ENCODE measurements around the gene KLRK1.
"Not testable (repeated sequence)": the region's sequence is repeated elsewhere in the genome, so short reads cannot be mapped to it uniquely, and the experiment has no call there.

KLRK1 gene

GRCh38 chr12:10361622-10362021, 28.2 kb downstream of the KLRK1 start:
- DNase-seq = no peak

DNA sequence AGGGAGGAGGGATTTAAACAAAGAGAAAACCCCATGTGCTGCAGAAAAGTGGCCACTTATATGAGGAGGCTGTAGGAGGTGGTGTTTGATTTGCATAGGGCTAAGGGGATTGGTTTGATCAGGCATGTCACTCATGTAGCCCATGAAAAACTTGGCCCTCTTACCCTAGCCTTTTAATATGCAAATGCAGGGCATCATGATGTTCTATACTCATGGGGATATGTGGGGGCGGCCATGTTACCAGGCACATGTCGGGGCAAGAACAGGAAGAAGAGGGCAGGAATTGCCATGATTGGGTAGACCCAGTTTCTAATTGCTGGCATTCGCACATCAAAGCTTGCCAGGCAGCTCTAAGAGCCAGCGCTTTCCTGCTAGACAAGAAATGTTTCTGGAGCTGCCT, 28.8 kb downstream of the KLRK1 start:
- DNase-seq = no peak

DNA sequence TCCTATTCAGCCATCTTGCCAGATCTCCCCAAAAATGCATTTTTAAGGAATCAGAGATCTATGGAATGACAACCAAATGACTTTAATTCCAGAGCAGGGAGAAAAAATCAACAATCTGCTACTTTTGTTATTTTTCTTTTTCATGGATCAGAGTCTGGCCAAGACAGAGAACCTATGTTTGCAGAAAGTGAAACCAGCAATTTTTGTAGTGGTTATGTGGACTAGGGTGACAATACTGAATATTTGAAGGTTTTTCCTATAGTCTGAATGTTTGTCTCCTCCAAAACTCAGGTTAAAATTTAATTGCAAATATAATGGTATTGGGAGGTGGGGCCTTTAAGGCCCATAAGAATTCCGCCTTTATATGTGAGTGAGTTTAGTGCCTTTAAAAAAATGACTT, 30.9 kb downstream of the KLRK1 start:
- DNase-seq = no peak

DNA sequence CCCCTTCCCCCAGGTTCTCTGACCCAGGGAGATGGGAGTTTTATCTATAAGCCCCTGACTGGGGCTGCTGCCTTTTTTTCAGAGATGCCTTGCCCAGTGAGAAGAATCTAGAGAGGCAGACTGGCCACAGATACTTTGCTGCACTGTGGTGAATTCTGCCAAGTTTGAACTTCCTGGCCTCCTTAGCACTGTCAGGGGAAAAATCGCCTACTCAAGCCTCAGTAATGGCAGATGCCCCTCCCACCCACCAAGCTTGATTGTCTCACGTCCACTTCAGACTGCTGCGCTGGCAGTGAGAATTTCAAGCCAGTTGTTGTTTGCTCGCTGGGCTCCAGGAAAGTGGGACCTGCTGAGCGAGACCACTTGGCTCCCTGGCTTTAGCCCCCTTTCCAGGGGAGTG, 31.7 kb downstream of the KLRK1 start:
- no peak for DNase-seq

- DNase-seq = no peak
These were observed 35.3 kb downstream of the KLRK1 start for GRCh38 chr12:10354502-10354901.

GRCh38 chr12:10354071-10354470, 35.8 kb downstream of the KLRK1 start:
- no peak for DNase-seq

- DNase-seq = not testable (repeated sequence)
These were observed 38.4 kb downstream of the KLRK1 start for GRCh38 chr12:10351457-10351856.

DNA sequence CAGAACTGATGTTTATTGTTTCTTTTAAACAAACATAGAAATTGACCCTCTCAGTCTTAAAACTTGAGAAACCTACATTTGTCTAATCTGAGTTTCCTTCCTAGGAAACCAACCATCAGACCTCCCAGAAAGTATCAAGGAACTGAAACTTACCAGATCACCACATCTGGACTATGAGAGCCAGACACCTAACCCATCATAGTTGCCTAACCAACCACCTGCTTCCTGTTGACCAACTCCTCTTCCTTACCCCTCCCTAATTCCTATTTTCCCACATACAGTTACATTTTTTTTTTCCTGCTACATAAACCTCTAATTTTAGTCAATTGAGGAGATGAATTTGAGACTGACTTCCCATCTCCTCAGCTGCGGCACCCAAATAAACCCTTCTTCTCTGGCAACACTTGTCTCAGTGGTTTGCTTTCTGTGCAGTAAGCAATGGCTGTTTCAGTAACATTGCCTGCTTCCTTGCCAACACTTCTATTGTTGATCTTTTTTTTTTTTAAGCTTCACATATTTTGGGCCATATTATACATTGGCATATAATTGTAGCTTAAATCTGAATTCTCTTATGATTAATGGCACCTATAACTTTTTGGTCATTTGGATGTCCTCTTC, 47.8 kb downstream of the KLRK1 start:
- DNase-seq = peak; percentile 99

DNA sequence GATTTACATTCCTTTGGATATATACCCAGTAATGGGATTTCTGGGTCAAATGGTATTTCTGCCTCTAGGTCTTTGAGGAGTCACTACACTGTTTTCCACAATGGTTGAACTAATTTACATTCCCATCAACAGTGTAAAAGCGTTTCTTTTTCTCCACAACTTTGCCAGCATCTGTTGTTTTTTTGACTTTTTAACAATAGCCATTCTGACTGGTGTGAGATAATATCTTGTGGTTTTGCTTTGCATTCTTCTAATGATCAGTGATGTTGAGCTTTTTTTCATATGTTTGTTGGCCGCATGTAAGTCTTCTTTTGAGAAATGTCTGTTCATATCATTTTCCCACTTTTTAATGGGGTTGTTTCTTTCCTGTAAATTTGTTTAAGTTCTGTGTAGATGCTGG, 48.9 kb downstream of the KLRK1 start:
- DNase-seq = not testable (repeated sequence)

DNA sequence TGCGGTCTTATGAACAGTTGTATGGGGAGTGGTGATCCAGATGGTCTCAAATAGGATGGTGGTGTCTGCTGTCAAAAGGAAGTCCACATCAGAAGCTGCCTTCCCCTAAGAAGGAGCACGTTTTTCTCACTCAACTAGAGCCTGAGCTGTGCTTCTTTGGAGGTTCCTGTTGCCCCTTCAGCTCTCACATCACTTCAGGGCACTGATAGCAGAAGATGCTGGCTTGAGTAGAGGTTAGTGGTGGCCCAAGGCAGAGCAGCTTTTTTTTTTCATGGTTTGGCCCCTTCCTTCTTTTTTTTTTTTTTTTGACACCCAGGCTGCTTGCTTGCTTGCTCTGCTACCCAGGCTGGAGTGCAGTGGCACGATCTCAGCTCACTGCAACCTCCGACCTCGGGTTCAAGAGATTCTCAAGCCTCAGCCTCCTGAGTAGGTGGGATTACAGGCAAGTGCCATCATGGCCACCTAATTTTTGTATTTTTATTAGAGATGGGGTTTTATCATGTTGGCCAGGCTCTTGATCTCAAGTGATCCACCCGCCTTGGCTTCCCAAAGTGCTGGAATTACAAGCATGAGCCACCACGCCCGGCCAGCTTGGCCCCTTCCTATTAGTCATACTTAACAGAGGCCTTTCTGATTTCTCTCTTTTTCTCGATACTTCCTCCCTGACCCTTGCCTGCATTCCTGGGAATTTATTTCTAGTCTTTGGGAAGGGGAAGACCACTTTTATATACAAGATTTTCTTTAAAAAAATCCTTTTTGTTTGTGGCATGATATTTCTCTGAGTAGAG, 50.6 kb downstream of the KLRK1 start:
- no peak for DNase-seq

- not testable (repeated sequence) for DNase-seq
These were observed 51.4 kb downstream of the KLRK1 start for GRCh38 chr12:10338470-10338869.

GRCh38 chr12:10336196-10336595, 53.6 kb downstream of the KLRK1 start:
- DNase-seq = not testable (repeated sequence)

GRCh38 chr12:10331642-10332239, 58.1 kb downstream of the KLRK1 start:
- peak; percentile 59 for DNase-seq

DNA sequence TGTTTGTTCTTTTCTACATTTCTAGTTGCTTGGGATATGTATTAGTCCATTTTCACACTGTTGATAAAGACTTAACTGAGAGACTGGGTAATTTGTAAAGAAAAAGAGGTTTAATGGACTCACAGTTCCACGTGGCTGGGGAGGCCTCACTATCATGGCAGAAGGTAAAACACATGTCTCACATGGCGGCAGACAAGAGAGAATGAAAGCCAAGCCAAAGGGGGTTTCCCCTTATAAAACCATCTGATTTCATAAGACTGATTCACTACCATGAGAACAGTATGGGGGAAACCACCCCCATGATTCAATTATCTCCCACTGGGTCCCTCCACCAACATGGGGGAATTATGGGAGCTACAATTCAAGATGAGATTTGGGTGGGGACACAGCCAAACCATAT, 61.1 kb downstream of the KLRK1 start:
- DNase-seq = not testable (repeated sequence)
